Measurements from ENCODE around the gene JCHAIN.

- TF ChIP-seq CTCF (optimal IDR thresholded peaks at IDR 0.05 in 1 of 3, IDR thresholded peaks at IDR 0.05 in 1 of 3, conservative IDR thresholded peaks at IDR 0.05 in 1 of 3; ENCODE audit: extremely low read depth in 1 of 3, insufficient read depth in 2 of 3, low read length in 3 of 3) = no peak
- no peak for TF ChIP-seq EZH2 (IDR thresholded peaks at IDR 0.05; ENCODE audit: low read length)
These were observed 7.9 kb downstream of the JCHAIN start for GRCh38 chr4:70658418-70658817.

Measured in keratinocyte (primary cell).